OCI-LY7 (cell line): Measurements from ENCODE around the gene MYRIP.

Source experiments
- EZH2phosphoT487 ChIP-seq: fragments of 200-600 bp; sonication (generic); IDR thresholded peaks from 2 replicates; pipeline ENCODE4 v1.6.1; 2018; ENCODE audit warnings: low read depth, borderline replicate concordance, mild to moderate bottlenecking, mixed run types, antibody characterized with exemption, low read length, moderate library complexity, mixed read lengths
- TF ChIP-seq, protein P1 (sequence below): fragments of 200-600 bp; sonication (generic); conservative IDR thresholded peaks from 2 replicates; pipeline ENCODE4 v1.5.1; 2014; ENCODE audit warnings: mild to moderate bottlenecking, antibody characterized with exemption, low read length, moderate library complexity, mixed read lengths

DNA sequence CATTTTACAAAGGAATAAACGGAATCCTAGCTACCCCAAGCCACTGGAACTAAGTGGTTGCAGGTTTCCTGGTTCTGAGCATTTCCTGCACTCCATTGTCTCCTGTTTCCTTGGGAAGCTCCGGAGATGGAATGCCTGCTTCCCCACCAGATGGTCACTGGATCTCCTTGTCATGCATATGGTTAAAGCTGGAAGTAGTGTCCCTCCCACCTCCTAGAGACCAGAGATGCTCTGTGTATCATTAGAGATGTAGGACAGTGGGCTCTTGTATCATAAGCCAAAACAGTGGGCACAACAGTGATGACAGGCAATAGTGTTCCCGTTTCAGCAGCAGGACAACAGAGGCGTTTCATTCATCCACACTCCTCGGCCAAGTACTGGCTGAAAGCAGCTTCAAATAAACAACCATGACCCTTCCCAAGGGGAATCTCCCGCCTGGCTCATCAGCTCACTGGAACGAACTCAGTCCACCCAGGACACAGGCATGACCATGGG, 363.9 kb downstream of the MYRIP start:
- TF ChIP-seq EZH2phosphoT487: no peak
- TF ChIP-seq, protein P1, sequence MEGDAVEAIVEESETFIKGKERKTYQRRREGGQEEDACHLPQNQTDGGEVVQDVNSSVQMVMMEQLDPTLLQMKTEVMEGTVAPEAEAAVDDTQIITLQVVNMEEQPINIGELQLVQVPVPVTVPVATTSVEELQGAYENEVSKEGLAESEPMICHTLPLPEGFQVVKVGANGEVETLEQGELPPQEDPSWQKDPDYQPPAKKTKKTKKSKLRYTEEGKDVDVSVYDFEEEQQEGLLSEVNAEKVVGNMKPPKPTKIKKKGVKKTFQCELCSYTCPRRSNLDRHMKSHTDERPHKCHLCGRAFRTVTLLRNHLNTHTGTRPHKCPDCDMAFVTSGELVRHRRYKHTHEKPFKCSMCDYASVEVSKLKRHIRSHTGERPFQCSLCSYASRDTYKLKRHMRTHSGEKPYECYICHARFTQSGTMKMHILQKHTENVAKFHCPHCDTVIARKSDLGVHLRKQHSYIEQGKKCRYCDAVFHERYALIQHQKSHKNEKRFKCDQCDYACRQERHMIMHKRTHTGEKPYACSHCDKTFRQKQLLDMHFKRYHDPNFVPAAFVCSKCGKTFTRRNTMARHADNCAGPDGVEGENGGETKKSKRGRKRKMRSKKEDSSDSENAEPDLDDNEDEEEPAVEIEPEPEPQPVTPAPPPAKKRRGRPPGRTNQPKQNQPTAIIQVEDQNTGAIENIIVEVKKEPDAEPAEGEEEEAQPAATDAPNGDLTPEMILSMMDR: no peak
